GM21723 (cell line): ENCODE results near the gene CDH8.
"Not testable (repeated sequence)": the region's sequence is repeated elsewhere in the genome, so short reads cannot be mapped to it uniquely, and the experiment has no call there.

Experiments used
- ATAC-seq: cut with Tn5 transposase; IDR thresholded peaks from one replicate; pipeline ENCODE4 v1.9.1; 2021; ENCODE audit warnings: mild to moderate bottlenecking, moderate library complexity; ENCODE audit not compliant: unreplicated experiment

The CDH8 gene

DNA sequence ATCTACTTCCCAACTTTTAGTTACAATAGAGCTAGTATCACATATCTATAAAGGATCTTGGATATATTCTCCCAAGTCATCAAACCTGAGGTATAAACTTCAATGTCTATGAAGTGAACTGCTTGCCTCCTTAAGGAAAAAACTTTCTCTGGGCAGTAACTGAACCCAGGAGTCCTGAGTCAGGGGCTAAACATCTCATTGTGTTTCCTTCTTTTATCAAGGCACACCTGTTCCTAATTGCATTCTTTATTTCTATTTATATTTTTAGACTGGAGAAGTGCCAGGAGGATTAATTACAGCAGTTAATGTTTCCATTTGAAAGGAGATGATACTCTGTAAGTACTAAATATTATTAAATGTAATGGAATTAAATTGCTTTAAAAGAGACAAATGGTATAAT is 98.6 kb downstream of the CDH8 start:
- no peak for ATAC-seq

DNA sequence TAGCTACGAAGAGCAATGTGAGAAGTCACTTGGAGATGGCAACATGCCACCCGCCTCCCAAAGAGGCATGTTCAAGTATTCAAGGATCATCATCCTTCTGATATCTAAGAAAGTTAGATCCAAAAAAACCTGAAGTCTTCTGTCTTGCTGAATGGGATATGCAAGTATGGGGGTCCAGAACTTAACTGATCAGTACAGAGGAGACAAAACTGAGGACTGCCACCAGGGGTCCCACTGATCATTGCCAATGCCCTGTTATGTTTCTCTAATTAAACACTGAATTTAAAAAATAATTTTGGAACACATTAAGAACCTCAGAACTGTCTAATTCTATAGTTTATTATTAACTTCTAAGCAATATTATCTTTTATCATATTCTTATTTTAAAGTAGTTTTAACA is 99.7 kb downstream of the CDH8 start:
- no peak for ATAC-seq

DNA sequence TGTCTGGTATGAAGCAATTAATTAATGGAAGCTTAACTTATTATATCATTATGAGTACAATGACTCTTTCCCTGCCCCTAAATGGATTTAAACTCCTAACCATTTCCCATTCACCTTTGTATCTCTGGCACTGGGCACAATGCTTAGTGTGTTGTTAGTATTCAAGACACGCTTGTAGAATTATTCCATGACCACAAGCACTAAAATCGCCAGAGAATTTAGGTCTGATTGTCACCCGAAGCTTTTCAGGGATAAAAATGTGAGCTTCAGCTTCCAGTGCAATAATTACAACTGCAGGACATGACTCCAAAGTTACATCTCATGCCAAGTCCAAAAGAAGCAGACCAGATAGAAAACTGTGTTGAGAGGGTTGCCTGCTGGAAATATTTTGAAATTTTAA is 101.6 kb downstream of the CDH8 start:
- ATAC-seq, result no peak

DNA sequence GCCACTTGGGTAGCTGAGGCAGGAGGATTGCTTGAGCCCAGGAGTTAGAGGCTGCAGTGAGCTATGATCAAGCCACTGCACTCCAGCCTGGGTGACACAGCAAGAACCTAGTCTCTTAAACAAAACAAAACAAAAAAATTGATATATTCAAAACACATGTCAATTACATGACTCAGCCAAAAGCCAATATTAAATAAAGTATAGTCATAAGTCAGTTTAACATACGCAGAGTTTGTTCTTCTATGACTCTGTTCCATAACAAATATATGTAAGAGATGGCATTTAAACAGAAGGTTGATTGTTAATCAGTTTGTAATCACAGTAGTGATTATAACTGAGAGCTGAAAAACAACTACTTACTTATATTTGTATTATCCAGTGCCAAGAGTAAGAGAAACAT is 106.5 kb downstream of the CDH8 start:
- no peak for ATAC-seq

DNA sequence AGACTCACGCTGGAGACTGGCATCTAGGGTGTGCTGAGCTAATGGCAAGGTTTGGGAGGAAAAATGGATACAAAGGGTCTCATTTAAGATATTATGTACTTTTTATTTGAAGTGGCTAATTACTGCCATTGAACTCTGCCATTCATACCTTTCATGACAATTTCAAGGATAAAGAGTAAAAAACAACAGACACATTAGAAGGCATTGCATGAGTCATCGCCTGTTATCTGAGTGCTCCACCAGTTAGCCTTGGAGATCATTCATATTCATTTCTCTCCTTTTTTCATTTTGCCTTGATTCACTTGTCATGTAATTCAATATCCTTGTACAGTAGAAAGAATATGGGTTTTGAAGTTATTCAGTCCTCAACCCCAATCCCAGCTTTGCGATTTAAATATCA is 109.5 kb downstream of the CDH8 start:
- no peak for ATAC-seq

DNA sequence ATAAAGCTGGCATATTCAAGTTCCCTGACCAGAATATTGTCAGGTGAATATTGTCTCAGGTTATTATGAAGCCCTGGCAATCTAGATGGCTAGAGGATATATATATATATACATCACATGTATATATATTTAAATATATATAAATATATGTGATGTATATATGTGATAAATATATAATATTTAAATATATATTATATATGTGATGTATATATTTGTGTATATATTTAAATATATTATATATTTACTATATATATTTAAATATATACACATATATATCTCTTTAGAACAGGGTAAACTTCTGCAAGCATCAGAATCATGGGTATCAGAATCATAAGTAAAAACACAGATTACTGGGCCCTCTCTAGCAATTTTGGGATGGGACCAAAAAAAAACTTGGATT is 112.6 kb downstream of the CDH8 start:
- no peak for ATAC-seq

DNA sequence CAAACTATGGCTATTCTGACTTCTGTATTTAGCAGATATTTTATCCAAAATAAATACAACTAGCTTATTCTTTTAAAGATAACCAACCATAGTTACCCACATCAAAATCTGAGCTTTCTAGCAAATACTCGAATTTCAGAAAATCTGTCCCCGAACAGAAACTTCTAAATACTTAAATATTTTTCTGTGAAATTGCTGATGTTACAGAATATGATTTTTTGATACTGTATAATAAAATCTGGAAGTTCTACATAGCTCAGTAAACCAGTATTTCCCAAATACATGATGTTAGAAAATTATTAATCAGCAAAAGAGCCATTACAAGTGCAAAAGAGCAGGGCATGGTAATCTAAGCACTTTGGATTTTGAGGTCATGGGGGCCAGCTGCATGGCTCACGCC is 114.9 kb downstream of the CDH8 start:
- no peak for ATAC-seq

DNA sequence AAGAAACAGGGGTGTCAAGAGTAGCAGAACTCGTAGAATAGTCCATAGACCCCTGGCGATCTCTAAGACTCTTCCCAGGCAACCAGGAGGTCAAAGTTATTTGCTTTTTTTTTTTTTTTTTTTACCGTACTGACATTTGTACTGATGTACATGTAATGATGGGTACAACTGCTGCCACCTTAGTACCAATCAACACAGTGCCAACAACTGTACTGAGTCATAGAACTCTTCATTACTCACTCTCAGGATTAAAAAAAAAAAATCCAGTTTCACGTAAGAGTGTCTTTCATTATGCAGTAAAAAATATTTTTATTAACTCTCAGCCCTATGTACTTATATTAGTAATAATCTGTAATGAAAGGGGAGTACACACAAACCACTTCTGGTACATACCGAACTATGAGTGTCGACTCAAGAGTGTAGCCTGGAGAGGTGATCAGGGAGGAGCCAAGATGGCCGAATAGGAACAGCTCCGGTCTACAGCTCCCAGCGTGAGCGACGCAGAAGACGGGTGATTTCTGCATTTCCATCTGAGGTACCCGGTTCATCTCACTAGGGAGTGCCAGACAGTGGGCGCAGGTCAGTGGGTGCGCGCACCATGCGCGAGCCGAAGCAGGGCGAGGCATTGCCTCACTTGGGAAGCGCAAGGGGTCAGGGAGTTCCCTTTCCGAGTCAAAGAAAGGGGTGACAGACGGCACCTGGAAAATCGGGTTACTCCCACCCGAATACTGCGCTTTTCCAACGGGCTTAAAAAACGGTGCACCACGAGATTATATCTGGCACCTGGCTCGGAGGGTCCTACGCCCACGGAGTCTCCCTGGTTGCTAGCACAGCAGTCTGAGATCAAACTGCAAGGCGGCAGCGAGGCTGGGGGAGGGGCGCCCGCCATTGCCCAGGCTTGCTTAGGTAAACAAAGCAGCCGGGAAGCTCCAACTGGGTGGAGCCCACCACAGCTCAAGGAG is 118.1 kb downstream of the CDH8 start:
- ATAC-seq, result not testable (repeated sequence)

DNA sequence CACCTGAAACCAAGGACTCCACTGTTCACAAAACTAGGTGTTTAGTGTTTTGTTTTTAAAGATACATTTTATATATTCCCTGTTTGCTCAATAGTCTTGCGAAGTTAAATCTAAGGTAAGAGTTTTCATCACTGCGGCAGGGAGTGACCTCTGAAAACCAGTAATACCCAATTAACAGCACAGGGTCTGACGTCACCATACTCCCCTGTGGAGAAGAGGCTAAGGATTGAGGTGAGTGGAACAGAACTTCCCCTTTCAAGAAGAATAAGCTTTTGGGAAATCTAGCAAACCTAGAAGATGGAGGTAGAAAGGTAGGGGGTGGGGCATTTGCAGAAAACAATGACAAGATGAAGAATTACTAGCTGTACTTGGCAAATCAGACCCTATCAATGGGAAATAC is 120.7 kb downstream of the CDH8 start:
- ATAC-seq, result no peak

DNA sequence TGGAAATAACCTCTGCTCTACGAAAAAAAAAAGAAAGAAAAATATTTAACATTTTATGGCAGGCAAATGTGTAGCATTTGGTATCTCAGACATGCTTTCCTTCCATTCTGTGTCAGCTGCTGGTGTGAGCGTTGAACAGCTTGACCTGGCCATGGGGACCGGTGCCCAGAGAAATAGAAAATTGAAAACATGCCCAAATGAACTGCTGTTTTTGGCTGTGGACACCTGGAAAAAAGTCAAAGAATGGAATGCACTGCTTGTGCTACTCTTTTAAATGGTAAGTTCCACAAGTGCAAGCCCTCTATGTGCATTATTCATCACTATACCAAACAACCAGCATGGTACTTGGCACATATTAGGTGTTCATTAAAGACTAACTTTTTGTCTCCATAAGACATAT is 127.2 kb downstream of the CDH8 start:
- no peak for ATAC-seq

DNA sequence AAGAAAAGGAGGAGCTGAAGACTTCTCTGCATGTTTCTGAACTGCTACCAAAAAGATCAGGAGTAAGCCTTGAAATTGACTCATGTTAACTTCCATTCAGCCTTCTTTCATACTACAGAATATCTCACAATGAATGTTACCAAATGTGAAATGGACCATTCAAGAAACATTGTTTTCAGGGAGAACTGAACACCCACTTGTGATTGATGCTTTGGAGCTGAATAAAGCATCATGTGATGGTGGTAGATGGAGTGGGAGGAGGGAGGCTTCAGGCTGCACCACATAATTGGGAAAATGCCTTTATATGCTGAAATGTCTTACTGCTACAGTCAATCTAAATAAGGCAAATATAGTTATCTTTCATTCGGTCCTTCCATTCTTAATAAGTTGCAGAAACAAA is 127.8 kb downstream of the CDH8 start:
- no peak for ATAC-seq

DNA sequence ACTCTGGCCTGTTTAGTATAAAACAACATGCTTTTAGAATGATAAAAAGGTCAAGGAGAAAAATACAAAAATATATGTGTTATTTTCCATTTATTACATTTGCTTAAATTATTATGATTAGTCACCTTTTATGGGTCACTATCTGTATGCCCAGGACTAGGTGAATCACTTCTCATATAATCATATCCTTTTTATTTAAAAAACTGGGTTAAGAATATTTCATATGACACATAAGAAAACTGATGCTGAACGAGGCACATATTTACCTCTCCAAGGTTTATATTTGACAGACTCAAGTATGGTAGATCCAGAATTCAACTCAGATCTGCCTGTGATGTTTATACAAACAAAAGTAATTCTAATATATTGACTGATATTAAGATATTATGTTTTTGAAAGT is 134.5 kb downstream of the CDH8 start:
- ATAC-seq, result no peak

DNA sequence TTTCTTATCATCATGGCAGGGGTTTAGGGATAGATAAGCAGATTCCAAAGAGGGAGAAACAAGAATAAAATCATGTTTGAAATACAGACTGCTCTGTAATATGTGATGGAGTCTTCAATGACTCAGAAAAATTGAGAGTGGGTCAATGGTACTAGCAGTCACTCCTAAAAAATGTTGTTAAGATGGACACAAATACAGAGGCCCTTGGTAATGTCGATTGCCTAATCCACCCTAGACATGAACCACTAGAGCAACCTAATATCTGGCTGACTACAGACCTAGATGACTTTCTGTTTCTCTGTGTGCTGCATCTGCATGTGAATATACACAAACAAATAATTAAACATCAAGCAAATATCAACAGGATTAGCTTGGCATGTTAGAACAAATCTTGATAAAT is 135.8 kb downstream of the CDH8 start:
- ATAC-seq, result no peak

DNA sequence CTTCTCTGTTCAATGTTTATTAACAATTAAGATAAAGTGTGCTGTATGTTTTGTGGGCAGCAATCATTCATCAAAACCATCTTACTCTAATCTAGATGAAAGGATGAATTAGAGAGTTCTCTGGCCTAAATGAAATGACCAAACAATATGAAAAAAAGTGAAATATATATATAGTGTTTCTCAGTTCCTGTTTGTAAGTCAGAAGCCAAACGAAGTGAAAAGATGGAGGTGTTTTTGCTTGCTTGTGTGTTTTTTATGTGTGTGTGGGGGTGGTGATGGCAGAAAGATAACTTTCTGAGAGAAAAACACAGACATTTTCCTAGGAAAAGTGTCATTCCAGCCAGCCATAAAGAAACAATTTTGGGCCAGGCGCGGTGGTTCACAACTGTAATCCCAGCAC is 138.6 kb downstream of the CDH8 start:
- ATAC-seq, result no peak

DNA sequence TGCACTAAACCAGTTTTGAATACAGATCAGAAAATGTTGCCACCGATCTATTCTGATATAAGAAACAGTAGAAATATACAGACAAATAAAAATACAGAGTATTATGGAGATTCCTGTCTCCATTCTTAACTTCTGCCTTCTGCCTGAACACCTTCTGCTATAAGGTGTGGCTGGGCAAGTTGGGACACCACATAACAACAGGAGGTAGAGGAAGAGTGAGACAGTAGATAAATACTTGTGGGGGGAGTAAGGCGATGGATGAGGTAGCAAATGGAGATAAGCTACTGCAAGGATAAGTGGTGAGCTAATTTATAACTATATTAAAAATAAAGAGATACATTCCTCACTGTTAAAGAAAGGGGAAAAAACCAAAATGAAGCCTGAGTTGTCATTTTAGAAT is 143.7 kb downstream of the CDH8 start:
- no peak for ATAC-seq

DNA sequence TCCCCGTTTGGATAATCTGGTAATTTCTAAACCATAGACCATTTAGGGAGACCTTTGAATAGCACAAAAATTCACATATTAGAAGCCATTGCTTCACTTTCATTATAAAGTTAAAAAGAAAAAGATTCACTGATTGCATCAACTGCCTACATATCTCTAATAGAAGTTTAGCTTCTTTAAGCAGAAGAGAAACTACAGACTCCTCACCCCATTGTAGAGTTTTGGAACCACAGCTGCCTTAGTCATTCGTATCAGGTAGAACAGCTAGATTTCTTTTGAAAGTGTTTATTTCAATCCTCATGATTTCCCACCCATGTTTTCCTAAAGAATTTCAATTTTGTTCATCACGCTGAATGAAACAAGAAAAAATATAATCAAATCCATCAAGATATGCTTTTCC is 144.8 kb downstream of the CDH8 start:
- no peak for ATAC-seq

DNA sequence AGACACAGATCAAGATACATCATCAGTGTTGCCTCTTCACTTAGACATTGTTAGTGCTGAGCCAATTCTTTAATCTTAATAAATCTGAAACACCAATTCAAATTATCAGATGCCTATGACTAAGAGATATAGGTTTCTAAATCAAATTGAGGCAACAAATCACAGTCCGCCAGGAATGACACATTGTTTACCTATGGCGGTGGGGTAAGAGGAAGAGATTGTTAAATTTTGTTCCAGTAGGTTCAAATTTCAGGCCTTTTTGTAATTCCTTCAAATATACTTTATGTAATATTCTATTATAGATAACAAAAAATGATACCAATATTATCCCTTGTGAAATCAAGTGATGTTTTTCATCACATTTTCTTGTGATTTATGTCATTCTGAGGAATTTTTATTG is 145.9 kb downstream of the CDH8 start:
- ATAC-seq, result no peak

DNA sequence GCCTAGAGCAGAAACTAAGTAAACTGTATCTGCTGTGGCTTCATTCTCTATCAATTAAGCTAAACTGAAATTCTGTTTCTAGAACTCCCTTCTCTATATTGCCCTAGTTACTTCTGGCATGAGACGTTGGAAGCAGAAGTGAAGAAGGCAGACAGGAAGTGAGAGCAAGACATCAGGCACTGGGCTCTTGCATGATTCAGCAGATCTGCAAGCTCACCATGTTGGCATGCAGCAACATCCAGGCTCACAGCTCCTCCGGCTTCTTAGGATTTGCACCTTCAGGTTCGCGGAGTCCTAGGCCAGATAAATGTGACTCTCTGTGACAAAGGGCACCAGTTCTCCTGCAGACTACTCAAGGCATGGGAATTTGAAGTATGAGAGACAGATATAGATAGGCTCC is 148.3 kb downstream of the CDH8 start:
- no peak for ATAC-seq

DNA sequence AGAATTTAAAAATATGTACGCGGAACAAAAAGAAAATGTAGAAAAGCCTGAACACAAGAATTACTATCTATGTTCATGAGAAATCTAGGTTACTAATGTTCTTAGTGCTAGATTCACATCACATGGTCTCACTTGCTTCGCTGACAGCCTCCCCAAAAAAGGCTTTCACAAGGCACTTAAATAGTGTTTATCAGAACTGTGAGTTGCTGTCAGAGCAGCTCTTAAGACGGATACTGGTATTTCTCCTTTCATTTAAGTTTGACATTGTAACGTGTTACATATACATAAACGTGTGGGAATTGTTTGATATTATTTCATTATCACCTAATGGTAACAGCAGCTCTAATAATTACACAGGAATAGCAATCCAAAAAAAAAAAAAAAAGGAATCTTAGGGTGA is 150.9 kb downstream of the CDH8 start:
- ATAC-seq, result no peak

DNA sequence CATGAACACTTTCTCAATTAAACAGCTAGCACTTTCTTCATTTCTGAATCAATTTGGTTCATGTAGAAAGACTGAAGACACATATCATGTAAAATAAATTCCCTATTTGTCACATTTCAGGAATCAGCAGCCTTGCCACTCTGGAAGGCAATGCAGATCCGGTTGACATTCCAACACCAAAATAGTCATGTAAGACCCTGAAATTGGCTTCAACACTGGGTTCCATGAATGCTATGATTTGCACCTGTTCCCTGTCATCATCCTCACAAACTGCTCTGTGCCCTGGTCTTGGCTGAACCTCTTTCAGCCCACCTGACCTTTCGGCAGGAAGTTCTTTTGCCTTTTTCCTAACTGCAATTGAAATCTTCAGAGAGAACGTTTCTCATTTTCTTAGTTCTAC is 156.9 kb downstream of the CDH8 start:
- no peak for ATAC-seq

DNA sequence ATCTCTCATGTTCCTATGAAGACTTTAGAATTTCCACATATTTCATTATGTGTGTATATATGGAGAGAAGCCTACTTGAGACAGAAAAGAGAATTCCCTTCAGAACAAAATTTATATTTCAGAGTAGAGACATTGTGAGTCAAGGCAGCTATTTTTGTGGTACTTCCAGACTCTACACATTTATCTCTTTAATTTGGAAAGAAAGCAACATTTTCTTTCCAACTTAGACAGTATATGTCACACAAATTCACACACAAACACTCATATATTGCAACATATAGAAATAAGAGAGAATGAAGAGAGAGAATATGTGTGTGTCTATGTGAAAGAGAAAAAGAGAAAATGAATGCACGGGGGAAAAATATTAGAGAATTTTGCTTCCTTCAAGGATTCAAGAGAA is 158.8 kb downstream of the CDH8 start:
- ATAC-seq, result no peak

DNA sequence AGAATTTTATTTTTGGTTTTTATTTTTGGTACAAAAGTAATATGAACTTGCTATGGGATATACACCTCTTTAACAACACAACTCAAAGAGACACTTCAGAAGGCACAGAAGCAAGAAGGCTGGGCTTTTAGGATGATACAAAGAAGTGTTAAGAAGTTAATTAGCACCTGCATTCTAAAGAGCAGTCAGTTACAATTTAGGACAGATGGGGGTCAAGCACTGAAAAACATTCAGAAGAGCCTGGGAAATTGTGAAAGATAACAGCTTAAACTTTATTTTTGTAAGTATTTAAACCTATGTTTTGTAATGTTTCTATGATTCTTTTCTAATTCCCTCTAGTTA is 163.5 kb downstream of the CDH8 start:
- ATAC-seq, result no peak
